Thyroid gland (tissue), 4 donors: Measurements from ENCODE around the gene LMX1B.

Experiments
- POLR2A ChIP-seq, 2 donors: fragments of 450-650 bp; IDR thresholded peaks; one replicate each; pipeline ENCODE4 v1.6.1; 2017; ENCODE audit warnings: antibody characterized with exemption in 2 of 2, mild to moderate bottlenecking in 2 of 2, moderate library complexity in 1 of 2
- TF ChIP-seq, protein P1 (sequence below), 6 experiments: fragments of 200-600 bp in 3 of 6; fragments of 450-650 bp in 3 of 6; sonication (generic) in 3 of 6; IDR thresholded peaks; one replicate each; pipeline ENCODE4 v1.5.1; 2016 to 2019; ENCODE audit warnings: antibody characterized with exemption in 6 of 6, mild to moderate bottlenecking in 2 of 6, inconsistent platforms in 1 of 6, moderate library complexity in 1 of 6

DNA sequence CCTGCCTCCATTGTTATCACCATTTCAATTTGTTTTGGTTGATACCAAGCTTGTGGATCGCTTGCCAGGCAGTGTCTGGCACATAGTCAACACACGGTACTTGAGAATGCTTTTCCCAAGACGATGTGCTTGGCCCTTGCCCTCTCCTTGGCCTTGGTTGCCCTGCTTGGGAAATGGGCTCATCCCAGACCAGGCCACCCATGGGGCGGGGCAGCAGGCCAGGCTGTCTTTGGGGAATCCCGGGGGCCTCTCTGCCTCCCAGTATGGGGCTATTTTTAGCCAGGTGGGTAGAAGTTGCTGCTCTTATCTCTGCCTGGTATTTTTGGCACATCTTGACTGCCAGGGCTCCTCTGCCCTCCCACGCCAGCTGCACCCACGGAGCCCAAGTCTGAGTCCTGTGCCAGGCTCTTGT lies 49.9 kb downstream of the LMX1B start:
- TF ChIP-seq, protein P1, sequence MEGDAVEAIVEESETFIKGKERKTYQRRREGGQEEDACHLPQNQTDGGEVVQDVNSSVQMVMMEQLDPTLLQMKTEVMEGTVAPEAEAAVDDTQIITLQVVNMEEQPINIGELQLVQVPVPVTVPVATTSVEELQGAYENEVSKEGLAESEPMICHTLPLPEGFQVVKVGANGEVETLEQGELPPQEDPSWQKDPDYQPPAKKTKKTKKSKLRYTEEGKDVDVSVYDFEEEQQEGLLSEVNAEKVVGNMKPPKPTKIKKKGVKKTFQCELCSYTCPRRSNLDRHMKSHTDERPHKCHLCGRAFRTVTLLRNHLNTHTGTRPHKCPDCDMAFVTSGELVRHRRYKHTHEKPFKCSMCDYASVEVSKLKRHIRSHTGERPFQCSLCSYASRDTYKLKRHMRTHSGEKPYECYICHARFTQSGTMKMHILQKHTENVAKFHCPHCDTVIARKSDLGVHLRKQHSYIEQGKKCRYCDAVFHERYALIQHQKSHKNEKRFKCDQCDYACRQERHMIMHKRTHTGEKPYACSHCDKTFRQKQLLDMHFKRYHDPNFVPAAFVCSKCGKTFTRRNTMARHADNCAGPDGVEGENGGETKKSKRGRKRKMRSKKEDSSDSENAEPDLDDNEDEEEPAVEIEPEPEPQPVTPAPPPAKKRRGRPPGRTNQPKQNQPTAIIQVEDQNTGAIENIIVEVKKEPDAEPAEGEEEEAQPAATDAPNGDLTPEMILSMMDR (IDR thresholded peaks at IDR 0.05), result no peak
- TF ChIP-seq POLR2A (IDR thresholded peaks at IDR 0.05), result no peak
